ENCODE results near the gene TUBB. TPM values are rescaled to one million over a fixed set of nuclear protein-coding genes. Genes with fewer than 3 reads are reported as not detected.
A peak's percentile ranks its signal among the peaks of the same experiment; 100 is the strongest.

The TUBB gene
- total and polyA plus RNA-seq, 9 of the 15 experiments (the other 6 are each of a cell fraction or from before 2014, with no cell fraction given), result 971 to 2,870 (median 1,478) TPM

- BruUV-seq (replicated peaks), result no TSS peak
- Histone ChIP-seq H3K4me2 (ENCODE audit: insufficient read depth, low read length) (peak overlapping the region; percentile 92), H3K36me3 (ENCODE audit: control insufficient read depth, insufficient read depth, low read length) (peaks cover 49% of the 10 kb centered on the region), H3K9ac (ENCODE audit: insufficient read depth in 1 of 2, low read depth in 2 of 2, low read length in 2 of 2) (peak overlapping the region; percentile 92 to 98), H2AFZ (ENCODE audit: low read depth, low read length) (no peak overlapping the region), H3K9me1 (ENCODE audit: control insufficient read depth, insufficient read depth, low read length) (peaks cover 5% of the 10 kb centered on the region), H3K79me2 (ENCODE audit: control insufficient read depth, insufficient read depth, low read length) (peaks cover 67% of the 10 kb centered on the region), H3K9me3 (replicated peaks; ENCODE audit: control insufficient read depth, insufficient read depth, low read depth, low read length) (no peaks in the 10 kb centered on the region), H3K27ac (ENCODE audit: extremely low read depth, low read depth, low read length) (peak overlapping the region; percentile 87), H3K4me1 (replicated peaks in 1 of 2; ENCODE audit: control insufficient read depth in 2 of 2, insufficient read depth in 2 of 2, low read length in 2 of 2) (peaks cover 41 to 52% of the 10 kb centered on the region in 2 experiments), H4K20me1 (replicated peaks; ENCODE audit: control insufficient read depth, insufficient read depth, low read length) (peaks cover 4% of the 10 kb centered on the region; the same call in 1 of the 2 replicates), H3K27me3 (ENCODE audit: control insufficient read depth in 2 of 2, insufficient read depth in 2 of 2, low read length in 2 of 2) (no peaks in the 10 kb centered on the region), H3K4me3 (peak overlapping the region; percentile 91)
- POLR2A ChIA-PET, result interaction anchor here (0.5 to 1.8 kb wide), 11 partner anchors 8 to 143 kb away, joined by 3 to 9 read pairs (median 4); partner anchors contain the start of gene DDR1
- CTCF ChIA-PET (ENCODE audit: low intra/inter-chr PET ratio), result interaction anchor here (0.6 to 3.7 kb wide), 2 partner anchors 16 to 87 kb away, joined by 3 to 14 read pairs; no protein-coding TSS in a partner anchor
- in situ Hi-C loops (cut with MboI), result loop anchor here (5.0 kb wide), 2 partner anchors 136 to 336 kb away; no protein-coding TSS in a partner anchor
- FAIRE-seq, result no peak
- intact Hi-C loops (cut with micrococcal nuclease), result loop anchor here (5.0 kb wide), 2 partner anchors 86 to 341 kb away; no protein-coding TSS in a partner anchor
- DNase-seq (ENCODE audit: extremely low read depth in 1 of 4, low spot score in 3 of 4), result no peak
- 68% methylated on average over 8 of the region's 8 CpGs for WGBS (ENCODE audit: insufficient coverage, low coverage, missing lambda C conversion rate)
- ATAC-seq, result no peak
- TF ChIP-seq ZNF785 (CRISPR knock-in tag; IDR thresholded peaks at IDR 0.05) (no peak), HBP1 (CRISPR knock-in tag; IDR thresholded peaks at IDR 0.05) (no peak), KDM2B (CRISPR knock-in tag; IDR thresholded peaks at IDR 0.05) (no peak), USF2 (CRISPR knock-in tag; IDR thresholded peaks at IDR 0.05) (no peak), NFRKB (IDR thresholded peaks at IDR 0.05; ENCODE audit: low read depth) (no peak), FOXM1 (IDR thresholded peaks at IDR 0.05; ENCODE audit: low read depth) (no peak), FOXM1 (CRISPR knock-in tag; IDR thresholded peaks at IDR 0.05; ENCODE audit: low read depth) (0 out of 2 replicates have a peak, but pooled peaks have one; percentile 36), MCM2 (IDR thresholded peaks at IDR 0.05; ENCODE audit: low read depth) (no peak), ZBTB7A (IDR thresholded peaks at IDR 0.05; ENCODE audit: borderline replicate concordance, control insufficient read depth, low read depth, low read length) (no peak), ZKSCAN1 (IDR thresholded peaks at IDR 0.05; ENCODE audit: low read depth, low read length) (no peak)
Observed at GRCh38 chr6:30741063-30741779, 21.1 kb downstream of the TUBB start.

Data from K562 (cell line).